Panc1 (cell line): ENCODE measurements around the gene TCHP. TPM values are rescaled to one million over a fixed set of nuclear protein-coding genes. Genes with fewer than 3 reads are reported as not detected.

Experiments
- ATAC-seq: fragments of 200-7000 bp; cut with Tn5 transposase; 2 replicates; pipeline ENCODE4 v1.9.1; 2020; ENCODE audit warnings: mild to moderate bottlenecking, moderate library complexity
- BruUV-seq: library from RNA; stranded (reverse); fragments of 400-500 nt; replicated peaks from 2 replicates; lab custom pipeline; 2021; lab: Mats Ljungman, UMichigan
- CTCF ChIA-PET: fragments of 300-600 bp; sonication (Branson Sonifier 250); formaldehyde crosslinking; loops from one replicate; lab custom pipeline; 2022; ENCODE audit warnings: antibody characterized with exemption; lab: Charles Lee
- POLR2A ChIA-PET: fragments of 300-600 bp; sonication (Branson Sonifier 250); formaldehyde crosslinking; loops from one replicate; lab custom pipeline; 2022; ENCODE audit warnings: antibody characterized with exemption; lab: Charles Lee
- DNase-seq: peaks from one replicate; pipeline ENCODE4 v3.0.0-alpha.2; 2010; ENCODE audit warnings: low read depth, low spot score
- H3K27ac ChIP-seq: 2 replicates; pipeline ENCODE4 v1.5.1; 2011; ENCODE audit warnings: mild to moderate bottlenecking, low read length, inconsistent platforms
- H3K27me3 ChIP-seq: fragments of 200-500 bp; sonication (Bioruptor generic); 2 replicates; pipeline ENCODE4 v1.6.0; 2014; ENCODE audit warnings: low read length, inconsistent platforms; ENCODE audit not compliant: control insufficient read depth, insufficient read depth
- H3K36me3 ChIP-seq: fragments of 200-500 bp; sonication (Bioruptor generic); 2 replicates; pipeline ENCODE4 v1.5.1; 2014; ENCODE audit warnings: inconsistent platforms, mild to moderate bottlenecking, low read length, moderate library complexity; ENCODE audit not compliant: control insufficient read depth, insufficient read depth
- H3K4me1 ChIP-seq: 2 replicates; pipeline ENCODE4 v1.5.1; 2011; ENCODE audit warnings: inconsistent platforms, mild to moderate bottlenecking, low read length, moderate library complexity; ENCODE audit not compliant: control insufficient read depth, insufficient read depth
- H3K4me3 ChIP-seq, 2 experiments: 2 replicates each; pipeline ENCODE4 v1.5.1; 2011 to 2012; ENCODE audit warnings: low read depth in 2 of 2, low read length in 2 of 2, mild to moderate bottlenecking in 2 of 2, inconsistent platforms in 1 of 2, moderate library complexity in 1 of 2
- H3K9me3 ChIP-seq: fragments of 200-500 bp; sonication (Bioruptor generic); 2 replicates; pipeline ENCODE4 v1.5.1; 2014; ENCODE audit warnings: low read depth, mild to moderate bottlenecking, inconsistent platforms, low read length, moderate library complexity; ENCODE audit not compliant: control insufficient read depth, insufficient read depth
- CTCF ChIP-seq: fragments of 450-650 bp; IDR thresholded peaks from 2 replicates; pipeline ENCODE4 v1.5.1; 2017; ENCODE audit warnings: mild to moderate bottlenecking
- POLR2AphosphoS5 ChIP-seq: IDR thresholded peaks from 2 replicates; pipeline ENCODE4 v1.6.1; 2012; ENCODE audit warnings: mild to moderate bottlenecking, low read depth, low read length, moderate library complexity
- REST ChIP-seq, 2 experiments: IDR thresholded peaks; 2 replicates each; pipeline ENCODE4 v1.6.1; 2011 to 2012; ENCODE audit warnings: low read depth in 2 of 2, control low read depth in 1 of 2, low read length in 1 of 2, mild to moderate bottlenecking in 1 of 2, moderate library complexity in 1 of 2; ENCODE audit not compliant: insufficient read depth in 1 of 2
- SIN3A ChIP-seq: IDR thresholded peaks from 2 replicates; pipeline ENCODE4 v1.6.1; 2012; ENCODE audit warnings: low read depth, mild to moderate bottlenecking, low read length, moderate library complexity, borderline replicate concordance; ENCODE audit not compliant: insufficient read depth
- TCF7L2 ChIP-seq: IDR thresholded peaks from 2 replicates; pipeline ENCODE4 v1.6.1; 2011; ENCODE audit warnings: mild to moderate bottlenecking, low read depth, low read length, inconsistent platforms
- in situ Hi-C: cut with HindIII; loops from 2 replicates; pipeline ENCODE4 v1.10.0; 2016; ENCODE audit warnings: low sequenced_read_pairs, low pct_unique_long_range_greater_than_20kb
- intact Hi-C: fragments of 100-400 bp; cut with micrococcal nuclease; formaldehyde crosslinking; loops from one replicate; pipeline ENCODE4 v1.10.0; 2022; ENCODE audit not compliant: unreplicated experiment
- total RNA-seq: library from RNA; stranded (reverse); gene quantifications from one replicate; pipeline ENCODE4 v1.2.1, GENCODE V29; 2021; ENCODE audit not compliant: unreplicated experiment

TCHP gene
- total RNA-seq, 1 experiment from 2014 or later: 25.0 TPM

- H3K27me3 ChIP-seq: no peaks in the 10 kb centered on the region
- H3K36me3 ChIP-seq: no peaks in the 10 kb centered on the region
- ChIA-PET CTCF (no interaction called here), POLR2A (interaction anchor here (0.7 kb wide), 1 partner anchor 12 kb away, joined by 13 read pairs; no protein-coding TSS in a partner anchor)
- ATAC-seq: no peak
- no peak overlapping the region for H3K27ac ChIP-seq
- in situ Hi-C loops: no loop called here
- no TSS peak for BruUV-seq
- DNase-seq: no peak
- intact Hi-C loops: no loop called here
- no peak overlapping the region for H3K4me3 ChIP-seq
- no peaks in the 10 kb centered on the region for H3K9me3 ChIP-seq
- TF ChIP-seq SIN3A (no peak), CTCF (no peak)
- no peaks in the 10 kb centered on the region for H3K4me1 ChIP-seq
Observed at GRCh38 chr12:109885616-109886015, 14.5 kb upstream of the TCHP start.

- no TSS peak for BruUV-seq
- no peaks in the 10 kb centered on the region for H3K36me3 ChIP-seq
- no peak overlapping the region for H3K4me3 ChIP-seq
- intact Hi-C loops (no loop called here), in situ Hi-C loops (no loop called here)
- H3K9me3 ChIP-seq: no peaks in the 10 kb centered on the region
- ChIA-PET POLR2A (interaction anchor here (0.6 kb wide), 1 partner anchor 153 kb away, joined by 4 read pairs; no protein-coding TSS in a partner anchor), CTCF (interaction anchor here (0.7 kb wide), 1 partner anchor 40 kb away, joined by 3 read pairs; no protein-coding TSS in a partner anchor)
- ATAC-seq: peak; percentile 58; the same call in 1 of the 2 replicates
- no peak overlapping the region for H3K27ac ChIP-seq
- no peak for TF ChIP-seq TCF7L2
- no peak for TF ChIP-seq CTCF
- no peak for TF ChIP-seq POLR2AphosphoS5
- TF ChIP-seq REST (IDR thresholded peaks at IDR 0.05; ENCODE audit: insufficient read depth in 1 of 2, low read depth in 2 of 2, low read length in 1 of 2): no peak
- no peak for TF ChIP-seq SIN3A
- H3K4me1 ChIP-seq: no peaks in the 10 kb centered on the region
- peak; percentile 88 for DNase-seq
- H3K27me3 ChIP-seq: no peaks in the 10 kb centered on the region
Observed at GRCh38 chr12:109888179-109889020, 11.7 kb upstream of the TCHP start.
